Measurements from ENCODE around the gene PRR23C. TPM values are rescaled to one million over a fixed set of nuclear protein-coding genes. Genes with fewer than 3 reads are reported as not detected.

Gene PRR23C
- total RNA-seq, 1 experiment from 2014 or later, result not detected

- no peaks in the 10 kb centered on the region for H3K36me3 Mint-ChIP-seq (ENCODE audit: insufficient read depth, unreplicated experiment)
- H3K27me3 Mint-ChIP-seq (ENCODE audit: unreplicated experiment), result peaks cover 11% of the 10 kb centered on the region
- intact Hi-C loops (cut with micrococcal nuclease; ENCODE audit: unreplicated experiment), result no loop called here
- H3K4me3 Mint-ChIP-seq (ENCODE audit: low read depth, unreplicated experiment), result no peak overlapping the region
- H3K9me3 Mint-ChIP-seq (ENCODE audit: low read depth, unreplicated experiment), result no peaks in the 10 kb centered on the region
- no TSS peak for BruUV-seq (replicated peaks)
- TF ChIP-seq, protein P1, sequence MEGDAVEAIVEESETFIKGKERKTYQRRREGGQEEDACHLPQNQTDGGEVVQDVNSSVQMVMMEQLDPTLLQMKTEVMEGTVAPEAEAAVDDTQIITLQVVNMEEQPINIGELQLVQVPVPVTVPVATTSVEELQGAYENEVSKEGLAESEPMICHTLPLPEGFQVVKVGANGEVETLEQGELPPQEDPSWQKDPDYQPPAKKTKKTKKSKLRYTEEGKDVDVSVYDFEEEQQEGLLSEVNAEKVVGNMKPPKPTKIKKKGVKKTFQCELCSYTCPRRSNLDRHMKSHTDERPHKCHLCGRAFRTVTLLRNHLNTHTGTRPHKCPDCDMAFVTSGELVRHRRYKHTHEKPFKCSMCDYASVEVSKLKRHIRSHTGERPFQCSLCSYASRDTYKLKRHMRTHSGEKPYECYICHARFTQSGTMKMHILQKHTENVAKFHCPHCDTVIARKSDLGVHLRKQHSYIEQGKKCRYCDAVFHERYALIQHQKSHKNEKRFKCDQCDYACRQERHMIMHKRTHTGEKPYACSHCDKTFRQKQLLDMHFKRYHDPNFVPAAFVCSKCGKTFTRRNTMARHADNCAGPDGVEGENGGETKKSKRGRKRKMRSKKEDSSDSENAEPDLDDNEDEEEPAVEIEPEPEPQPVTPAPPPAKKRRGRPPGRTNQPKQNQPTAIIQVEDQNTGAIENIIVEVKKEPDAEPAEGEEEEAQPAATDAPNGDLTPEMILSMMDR (IDR thresholded peaks at IDR 0.05; ENCODE audit: unreplicated experiment), result no peak
- CTCF ChIA-PET, result no interaction called here
- H3K4me1 Mint-ChIP-seq (ENCODE audit: low read depth, unreplicated experiment), result no peaks in the 10 kb centered on the region
- no peak overlapping the region for H3K27ac Mint-ChIP-seq (ENCODE audit: unreplicated experiment)
- DNase-seq, result no peak
These were observed 39.5 kb upstream of the PRR23C start for GRCh38 chr3:139084176-139084575.

DNA sequence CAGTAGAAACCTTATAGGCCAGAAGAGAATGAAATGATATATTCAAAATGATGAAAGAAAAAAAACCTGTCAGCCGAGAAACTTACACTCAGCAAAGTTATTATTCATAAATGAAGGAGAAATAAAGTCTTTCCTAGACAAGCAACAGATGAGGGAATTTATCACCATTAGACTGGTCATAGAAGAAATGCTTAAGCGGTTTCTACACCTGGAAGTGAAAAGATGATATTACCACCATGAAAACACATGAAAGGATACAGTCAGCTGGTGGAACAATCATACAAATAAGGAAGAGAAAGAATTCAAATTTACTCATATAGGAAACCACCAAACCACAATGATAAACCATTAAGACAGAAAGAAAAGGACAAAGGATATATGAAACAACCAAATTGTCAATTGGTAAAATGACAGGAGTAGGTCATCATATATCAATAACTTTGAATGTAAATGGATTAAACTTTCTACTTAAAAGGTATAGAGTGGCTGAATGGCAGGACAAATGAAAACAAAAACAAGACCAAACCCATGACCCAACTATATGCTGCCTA is 29.9 kb upstream of the PRR23C start:
- TF ChIP-seq, protein P1 (IDR thresholded peaks at IDR 0.05; ENCODE audit: unreplicated experiment), result no peak
- Mint-ChIP-seq H3K4me1 (ENCODE audit: low read depth, unreplicated experiment) (no peaks in the 10 kb centered on the region), H3K4me3 (ENCODE audit: low read depth, unreplicated experiment) (no peak overlapping the region), H3K27me3 (ENCODE audit: unreplicated experiment) (peaks cover 30% of the 10 kb centered on the region), H3K9me3 (ENCODE audit: low read depth, unreplicated experiment) (peaks cover 4% of the 10 kb centered on the region), H3K27ac (ENCODE audit: unreplicated experiment) (no peak overlapping the region), H3K36me3 (ENCODE audit: insufficient read depth, unreplicated experiment) (no peaks in the 10 kb centered on the region)
- no peak for DNase-seq
- intact Hi-C loops (cut with micrococcal nuclease; ENCODE audit: unreplicated experiment), result no loop called here
- CTCF ChIA-PET, result interaction anchor here (0.7 kb wide), 1 partner anchor 20 kb away, joined by 4 read pairs; no protein-coding TSS in a partner anchor
- no TSS peak for BruUV-seq (replicated peaks)

DNA sequence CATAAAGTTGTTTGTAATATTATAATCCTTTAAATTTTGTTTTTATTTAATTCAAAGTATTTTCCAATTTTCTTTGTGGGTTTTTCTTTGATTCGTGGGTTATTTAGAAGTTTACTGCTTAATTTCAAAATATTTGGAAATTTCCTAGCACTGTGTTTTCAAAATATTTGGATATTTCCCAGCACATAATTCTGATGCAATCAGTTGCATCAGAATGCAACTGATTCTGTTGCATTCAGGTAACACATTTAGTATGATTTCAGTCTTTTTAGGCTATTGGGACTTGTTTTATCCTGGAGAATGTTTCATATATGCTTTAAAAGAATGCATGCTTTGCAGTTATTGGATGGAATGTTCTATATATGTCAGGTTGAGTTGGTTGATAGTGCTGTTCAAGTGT is 18.2 kb upstream of the PRR23C start:
- CTCF ChIA-PET, result no interaction called here
- no peaks in the 10 kb centered on the region for H3K9me3 Mint-ChIP-seq (ENCODE audit: low read depth, unreplicated experiment)
- H3K4me3 Mint-ChIP-seq (ENCODE audit: low read depth, unreplicated experiment), result no peak overlapping the region
- H3K27me3 Mint-ChIP-seq (ENCODE audit: unreplicated experiment), result no peaks in the 10 kb centered on the region
- TF ChIP-seq, protein P1 (IDR thresholded peaks at IDR 0.05; ENCODE audit: unreplicated experiment), result no peak
- BruUV-seq (replicated peaks), result no TSS peak
- no peak overlapping the region for H3K27ac Mint-ChIP-seq (ENCODE audit: unreplicated experiment)
- intact Hi-C loops (cut with micrococcal nuclease; ENCODE audit: unreplicated experiment), result no loop called here
- no peak for DNase-seq
- H3K4me1 Mint-ChIP-seq (ENCODE audit: low read depth, unreplicated experiment), result no peaks in the 10 kb centered on the region
- no peaks in the 10 kb centered on the region for H3K36me3 Mint-ChIP-seq (ENCODE audit: insufficient read depth, unreplicated experiment)

DNA sequence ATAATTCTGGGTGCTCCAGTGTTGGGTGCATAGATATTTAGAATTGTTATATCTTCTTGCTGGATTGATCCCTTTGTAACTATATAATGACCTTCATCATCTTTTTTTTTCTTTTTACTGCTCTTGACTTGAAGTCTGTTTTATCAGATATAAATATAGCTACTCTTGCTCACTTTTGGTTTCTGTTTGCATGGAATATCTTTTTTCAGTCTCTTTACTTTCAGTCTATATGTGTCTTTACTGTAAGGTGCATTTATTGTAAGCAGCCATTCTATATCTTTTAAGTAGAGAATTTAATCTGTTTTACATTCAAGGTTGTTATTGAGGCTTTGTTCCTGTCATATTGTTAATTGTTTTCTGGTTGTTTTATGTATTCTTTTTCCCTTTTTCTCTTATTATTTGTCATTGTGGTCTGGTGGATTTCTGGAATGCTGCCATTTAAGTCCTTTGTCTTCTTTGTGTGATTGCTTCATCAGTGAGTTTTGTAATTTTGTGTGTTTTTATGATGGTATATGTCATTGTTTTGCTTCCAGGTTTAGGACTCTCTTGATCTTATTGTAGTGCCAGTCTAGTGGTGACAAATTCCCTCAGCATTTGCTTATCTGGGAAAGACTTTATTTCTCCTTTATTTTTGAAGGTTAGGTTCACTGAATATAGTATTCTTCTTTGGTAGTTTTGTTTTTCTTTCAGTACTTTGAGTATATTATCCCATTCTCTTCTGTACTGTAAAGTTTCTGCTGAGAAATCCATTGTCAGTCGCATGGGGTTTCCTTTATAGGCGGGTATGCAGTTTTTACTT is 8.3 kb upstream of the PRR23C start:
- BruUV-seq (replicated peaks), result no TSS peak

More for the DNA sequence above, 8.3 kb upstream of the PRR23C start:
- Mint-ChIP-seq H3K4me1 (ENCODE audit: low read depth, unreplicated experiment) (no peaks in the 10 kb centered on the region), H3K4me3 (ENCODE audit: low read depth, unreplicated experiment) (no peak overlapping the region), H3K36me3 (ENCODE audit: insufficient read depth, unreplicated experiment) (no peaks in the 10 kb centered on the region), H3K9me3 (ENCODE audit: low read depth, unreplicated experiment) (no peaks in the 10 kb centered on the region), H3K27ac (ENCODE audit: unreplicated experiment) (no peak overlapping the region), H3K27me3 (ENCODE audit: unreplicated experiment) (no peaks in the 10 kb centered on the region)
- CTCF ChIA-PET, result no interaction called here
- no peak for DNase-seq
- TF ChIP-seq, protein P1 (IDR thresholded peaks at IDR 0.05; ENCODE audit: unreplicated experiment), result no peak
- intact Hi-C loops (cut with micrococcal nuclease; ENCODE audit: unreplicated experiment), result no loop called here
